ENCODE data around the gene DPT.

- TF ChIP-seq GATA2 (IDR thresholded peaks at IDR 0.05; ENCODE audit: low read depth, low read length) (no peak), GATA3 (IDR thresholded peaks at IDR 0.05; ENCODE audit: low read depth, low read length) (no peak)
Observed at GRCh38 chr1:168654198-168654915, 74.6 kb downstream of the DPT start.

All from SH-SY5Y (cell line).